Measurements from ENCODE around the gene THAP8.

GRCh38 chr19:35990156-35990555, 63.9 kb downstream of the THAP8 start:
- TF ChIP-seq POLR2A (IDR thresholded peaks at IDR 0.05; ENCODE audit: low read depth) = no peak
- TF ChIP-seq CTCF (IDR thresholded peaks at IDR 0.05) = no peak
- no peak for TF ChIP-seq EP300 (IDR thresholded peaks at IDR 0.05)

Measured in esophagus muscularis mucosa (tissue), 4 donors.